ENCODE data around the gene SPRY4. TPM values are rescaled to one million over a fixed set of nuclear protein-coding genes. Genes with fewer than 3 reads are reported as not detected.

Gene SPRY4
- total and polyA plus RNA-seq, 9 donors, result 26.4 to 89.4 (median 59.4) TPM

GRCh38 chr5:142310803-142311202 is 14.0 kb downstream of the SPRY4 start:
- no peak overlapping the region for H3K27ac ChIP-seq (ENCODE audit: low read length)

GRCh38 chr5:142309747-142310318 is 15.0 kb downstream of the SPRY4 start:
- H3K36me3 ChIP-seq (ENCODE audit: control insufficient read depth, insufficient read depth, low read length), result peaks cover 58% of the 10 kb centered on the region
- WGBS (ENCODE audit: insufficient coverage), result 81% methylated on average over 8 of the region's 12 CpGs
- H3K27ac ChIP-seq (ENCODE audit: low read length), result no peak overlapping the region

More at GRCh38 chr5:142310803-142311202, 14.0 kb downstream of the SPRY4 start:
- 77% methylated on average over 9 of the region's 9 CpGs for WGBS (ENCODE audit: insufficient coverage)
- H3K9me3 ChIP-seq (replicated peaks; ENCODE audit: control insufficient read depth, low read depth, low read length), result no peaks in the 10 kb centered on the region
- H3K27me3 ChIP-seq (ENCODE audit: control insufficient read depth, insufficient read depth, low read length), result no peaks in the 10 kb centered on the region
- H3K4me1 ChIP-seq (ENCODE audit: control insufficient read depth, insufficient read depth, low read length), result peaks cover 48% of the 10 kb centered on the region
- no peak for DNase-seq
- no peak overlapping the region for H3K4me3 ChIP-seq (ENCODE audit: low read length)
- H3K36me3 ChIP-seq (ENCODE audit: control insufficient read depth, insufficient read depth, low read length), result peaks cover 59% of the 10 kb centered on the region

GRCh38 chr5:142308358-142308757 is 16.5 kb downstream of the SPRY4 start:
- peaks cover 45% of the 10 kb centered on the region for H3K36me3 ChIP-seq (ENCODE audit: control insufficient read depth, insufficient read depth, low read length)
- no peak overlapping the region for H3K4me3 ChIP-seq (ENCODE audit: low read length)
- H3K27me3 ChIP-seq (ENCODE audit: control insufficient read depth, insufficient read depth, low read length), result no peaks in the 10 kb centered on the region
- no peak overlapping the region for H3K27ac ChIP-seq (ENCODE audit: low read length)
- 79% methylated on average over 3 of the region's 3 CpGs for WGBS (ENCODE audit: insufficient coverage)
- H3K4me1 ChIP-seq (ENCODE audit: control insufficient read depth, insufficient read depth, low read length), result peaks cover 34% of the 10 kb centered on the region
- no peaks in the 10 kb centered on the region for H3K9me3 ChIP-seq (replicated peaks; ENCODE audit: control insufficient read depth, low read depth, low read length)
- no peak for DNase-seq

More at GRCh38 chr5:142309747-142310318, 15.0 kb downstream of the SPRY4 start:
- Histone ChIP-seq H3K9me3 (replicated peaks; ENCODE audit: control insufficient read depth, low read depth, low read length) (no peaks in the 10 kb centered on the region), H3K27me3 (ENCODE audit: control insufficient read depth, insufficient read depth, low read length) (no peaks in the 10 kb centered on the region), H3K4me1 (ENCODE audit: control insufficient read depth, insufficient read depth, low read length) (peaks cover 39% of the 10 kb centered on the region), H3K4me3 (ENCODE audit: low read length) (no peak overlapping the region)
- DNase-seq, result no peak

- Histone ChIP-seq H3K27ac (ENCODE audit: low read length) (no peak overlapping the region), H3K27me3 (ENCODE audit: control insufficient read depth, insufficient read depth, low read length) (no peaks in the 10 kb centered on the region), H3K4me3 (ENCODE audit: low read length) (no peak overlapping the region), H3K36me3 (ENCODE audit: control insufficient read depth, insufficient read depth, low read length) (peaks cover 36% of the 10 kb centered on the region), H3K9me3 (replicated peaks; ENCODE audit: control insufficient read depth, low read depth, low read length) (no peaks in the 10 kb centered on the region), H3K4me1 (ENCODE audit: control insufficient read depth, insufficient read depth, low read length) (peaks cover 24% of the 10 kb centered on the region)
- DNase-seq, result no peak
- 59% methylated on average over 3 of the region's 7 CpGs for WGBS (ENCODE audit: insufficient coverage)
Measured at GRCh38 chr5:142307146-142307890, 17.5 kb downstream of the SPRY4 start.

- peaks cover 16% of the 10 kb centered on the region for H3K4me1 ChIP-seq (ENCODE audit: control insufficient read depth, insufficient read depth, low read length)
- H3K27me3 ChIP-seq (ENCODE audit: control insufficient read depth, insufficient read depth, low read length), result no peaks in the 10 kb centered on the region
- H3K4me3 ChIP-seq (ENCODE audit: low read length), result no peak overlapping the region
- peaks cover 25% of the 10 kb centered on the region for H3K36me3 ChIP-seq (ENCODE audit: control insufficient read depth, insufficient read depth, low read length)
- no peak for DNase-seq
- whole genome bisulfite sequencing (ENCODE audit: insufficient coverage), result 83% methylated on average over 1 of the region's 6 CpGs
- no peak overlapping the region for H3K27ac ChIP-seq (ENCODE audit: low read length)
- no peaks in the 10 kb centered on the region for H3K9me3 ChIP-seq (replicated peaks; ENCODE audit: control insufficient read depth, low read depth, low read length)
Measured at GRCh38 chr5:142306077-142306502, 18.7 kb downstream of the SPRY4 start.

- Histone ChIP-seq H3K36me3 (ENCODE audit: control insufficient read depth, insufficient read depth, low read length) (peaks cover 18% of the 10 kb centered on the region), H3K27me3 (ENCODE audit: control insufficient read depth, insufficient read depth, low read length) (no peaks in the 10 kb centered on the region), H3K4me3 (ENCODE audit: low read length) (no peak overlapping the region), H3K9me3 (replicated peaks; ENCODE audit: control insufficient read depth, low read depth, low read length) (no peaks in the 10 kb centered on the region), H3K4me1 (ENCODE audit: control insufficient read depth, insufficient read depth, low read length) (peaks cover 10% of the 10 kb centered on the region), H3K27ac (ENCODE audit: low read length) (no peak overlapping the region)
- no peak for DNase-seq
- WGBS (ENCODE audit: insufficient coverage), result 100% methylated on average over 2 of the region's 3 CpGs
Measured at GRCh38 chr5:142305211-142305610, 19.6 kb downstream of the SPRY4 start.

GRCh38 chr5:142304013-142304701 is 20.7 kb downstream of the SPRY4 start:
- no peak overlapping the region for H3K4me3 ChIP-seq (ENCODE audit: low read length)
- no peak for DNase-seq
- WGBS (ENCODE audit: insufficient coverage), result 83% methylated on average over 10 of the region's 14 CpGs
- H3K36me3 ChIP-seq (ENCODE audit: control insufficient read depth, insufficient read depth, low read length), result peaks cover 13% of the 10 kb centered on the region
- H3K27me3 ChIP-seq (ENCODE audit: control insufficient read depth, insufficient read depth, low read length), result no peaks in the 10 kb centered on the region
- peaks cover 10% of the 10 kb centered on the region for H3K4me1 ChIP-seq (ENCODE audit: control insufficient read depth, insufficient read depth, low read length)
- H3K9me3 ChIP-seq (replicated peaks; ENCODE audit: control insufficient read depth, low read depth, low read length), result no peaks in the 10 kb centered on the region
- no peak overlapping the region for H3K27ac ChIP-seq (ENCODE audit: low read length)

- Histone ChIP-seq H3K27me3 (ENCODE audit: control insufficient read depth, insufficient read depth, low read length) (no peaks in the 10 kb centered on the region), H3K4me3 (ENCODE audit: low read length) (no peak overlapping the region), H3K4me1 (ENCODE audit: control insufficient read depth, insufficient read depth, low read length) (peaks cover 10% of the 10 kb centered on the region), H3K9me3 (replicated peaks; ENCODE audit: control insufficient read depth, low read depth, low read length) (no peaks in the 10 kb centered on the region), H3K27ac (ENCODE audit: low read length) (no peak overlapping the region), H3K36me3 (ENCODE audit: control insufficient read depth, insufficient read depth, low read length) (peaks cover 12% of the 10 kb centered on the region)
- WGBS (ENCODE audit: insufficient coverage), result 29% methylated on average over 4 of the region's 7 CpGs
- DNase-seq, result peak; percentile 75
Measured at GRCh38 chr5:142303565-142303964, 21.3 kb downstream of the SPRY4 start.

- H3K27ac ChIP-seq (ENCODE audit: low read length), result no peak overlapping the region
- H3K4me1 ChIP-seq (ENCODE audit: control insufficient read depth, insufficient read depth, low read length), result peaks cover 17% of the 10 kb centered on the region
- peaks cover 3% of the 10 kb centered on the region for H3K36me3 ChIP-seq (ENCODE audit: control insufficient read depth, insufficient read depth, low read length)
- H3K9me3 ChIP-seq (replicated peaks; ENCODE audit: control insufficient read depth, low read depth, low read length), result no peaks in the 10 kb centered on the region
- no peaks in the 10 kb centered on the region for H3K27me3 ChIP-seq (ENCODE audit: control insufficient read depth, insufficient read depth, low read length)
- no CpG with 5 or more reads among the region's 4 CpGs for WGBS (ENCODE audit: insufficient coverage)
- no peak overlapping the region for H3K4me3 ChIP-seq (ENCODE audit: low read length)
- DNase-seq, result no peak
Measured at GRCh38 chr5:142301540-142301939, 23.3 kb downstream of the SPRY4 start.

GRCh38 chr5:142300677-142301076 is 24.1 kb downstream of the SPRY4 start:
- no peak for DNase-seq
- H3K27me3 ChIP-seq (ENCODE audit: control insufficient read depth, insufficient read depth, low read length), result no peaks in the 10 kb centered on the region
- peaks cover 25% of the 10 kb centered on the region for H3K4me1 ChIP-seq (ENCODE audit: control insufficient read depth, insufficient read depth, low read length)
- no peak overlapping the region for H3K4me3 ChIP-seq (ENCODE audit: low read length)
- WGBS (ENCODE audit: insufficient coverage), result 84% methylated on average over 5 of the region's 8 CpGs
- peaks cover 3% of the 10 kb centered on the region for H3K36me3 ChIP-seq (ENCODE audit: control insufficient read depth, insufficient read depth, low read length)
- no peak overlapping the region for H3K27ac ChIP-seq (ENCODE audit: low read length)
- H3K9me3 ChIP-seq (replicated peaks; ENCODE audit: control insufficient read depth, low read depth, low read length), result no peaks in the 10 kb centered on the region
